ENCODE results near the gene AIFM3. TPM values are rescaled to one million over a fixed set of nuclear protein-coding genes. Genes with fewer than 3 reads are reported as not detected.
"Not testable (repeated sequence)": the region's sequence is repeated elsewhere in the genome, so short reads cannot be mapped to it uniquely, and the experiment has no call there.

The AIFM3 gene
- polyA plus RNA-seq (ENCODE audit: insufficient read length): 0.68 TPM
- long read RNA-seq, donor 1: 0 reads
- long read RNA-seq, donor 2: 0 reads
- long read RNA-seq, donor 3: 0 reads
- long read RNA-seq, donor 4: 0 reads
- long read RNA-seq, donor 5: 0 reads
- long read RNA-seq, donor 6: 0 reads
- long read RNA-seq, donor 7: 0 reads
- long read RNA-seq, donor 8: 0 reads

DNA sequence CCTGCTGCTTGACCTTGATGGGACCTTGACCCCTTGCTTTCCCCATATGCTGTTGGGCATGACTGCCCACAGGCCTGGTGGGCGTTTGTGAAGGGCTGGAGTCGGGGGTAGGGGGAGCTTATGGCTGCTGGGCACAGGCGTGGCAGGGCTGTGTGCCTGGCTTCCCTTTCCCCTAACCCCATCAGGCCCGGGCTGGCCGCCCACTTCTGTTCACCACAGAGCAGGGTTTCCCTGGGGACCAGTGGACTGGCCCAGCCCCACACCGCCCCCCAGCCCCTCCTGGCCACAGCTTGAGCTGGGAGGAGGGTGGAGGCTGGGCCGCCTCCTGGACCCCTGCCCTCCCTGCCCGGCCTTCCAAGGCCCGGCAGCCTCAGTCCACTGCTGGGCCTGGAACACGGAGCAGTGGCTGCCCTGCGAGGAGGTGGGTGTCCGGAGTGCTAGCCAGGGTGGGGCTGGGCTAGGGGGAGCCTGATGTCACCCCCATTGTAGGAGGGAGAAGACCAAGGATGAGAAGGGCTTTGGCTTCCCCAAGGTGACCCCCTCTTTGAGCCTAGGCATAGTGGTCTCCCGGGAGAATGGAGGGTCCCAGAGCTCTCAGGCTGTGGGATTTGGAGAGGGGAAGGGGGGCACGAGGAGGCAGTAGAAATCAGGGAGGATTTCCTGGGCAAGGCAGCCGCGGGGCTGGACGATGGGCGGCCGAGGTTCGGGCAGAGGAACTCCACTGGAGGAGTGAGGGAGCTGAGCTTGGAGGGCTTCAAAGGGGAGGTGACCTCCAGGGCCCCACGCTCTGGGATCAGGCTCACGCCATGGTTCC is at the start of gene AIFM3:
Gene AIFM3, plus strand, starts transcription at position 373 of the 814 bp plus-strand sequence. CDS start 690 bp downstream, outside the sequence.
- DNase-seq: no peak

DNA sequence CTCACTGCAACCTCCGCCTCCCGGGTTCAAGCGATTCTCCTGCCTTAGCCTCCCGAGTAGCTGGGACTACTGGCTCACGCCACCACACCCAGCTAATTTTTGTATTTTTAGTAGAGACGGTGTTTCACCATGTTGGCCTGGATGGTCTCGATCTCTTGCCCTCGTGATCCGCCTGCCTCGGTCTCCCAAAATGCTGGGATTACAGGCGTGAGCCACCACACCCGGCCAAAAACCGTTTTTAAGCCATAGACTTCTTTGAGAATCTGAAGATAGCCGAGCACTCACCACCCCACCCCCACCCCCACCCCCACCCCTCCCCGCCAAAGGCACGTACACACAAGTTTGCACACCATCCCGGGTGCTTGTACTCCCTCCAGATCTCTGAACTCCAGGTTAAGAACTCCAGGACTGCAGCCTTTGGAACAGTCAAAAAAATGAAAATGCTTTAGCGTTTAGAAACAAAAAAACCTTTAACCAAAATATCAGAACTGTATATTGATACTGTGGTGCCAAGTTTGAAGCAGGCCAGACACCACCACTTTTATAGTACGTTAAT is 48.3 kb upstream of the AIFM3 start:
- DNase-seq: no peak

DNA sequence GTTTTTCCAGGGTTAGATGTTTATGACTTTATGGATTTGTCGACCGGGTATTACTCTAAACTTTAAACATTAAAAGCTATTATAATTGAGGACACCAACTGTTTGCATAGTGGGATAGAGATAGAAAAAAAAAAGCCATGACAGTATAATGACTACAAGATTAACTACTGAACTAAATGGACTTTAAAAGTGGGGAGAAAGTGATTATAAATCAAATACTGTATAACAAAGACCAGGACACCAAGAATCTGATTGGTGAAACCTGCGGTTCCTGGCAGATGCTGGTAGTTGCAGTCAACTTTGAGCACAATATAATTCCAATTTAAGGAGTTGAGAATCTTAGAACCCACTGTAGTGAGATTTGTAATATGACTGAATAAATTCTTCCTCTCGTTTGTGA is 47.3 kb upstream of the AIFM3 start:
- peak; percentile 5 for DNase-seq

DNA sequence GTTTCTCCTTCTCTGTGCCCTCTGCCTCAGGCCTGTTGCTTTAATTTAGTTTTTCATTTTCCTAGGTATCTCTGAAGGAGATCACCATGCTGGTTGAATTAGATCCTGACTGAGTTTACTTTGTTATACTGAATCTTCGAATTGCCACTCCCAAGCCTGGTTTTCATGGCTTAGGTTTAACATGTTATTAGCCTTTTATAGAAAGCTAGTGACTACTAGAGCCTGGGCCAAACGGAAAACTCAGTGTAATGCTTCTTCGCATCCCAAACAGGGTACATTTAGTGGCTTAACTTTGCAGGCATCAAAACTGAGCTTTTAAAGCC is 46.2 kb upstream of the AIFM3 start:
- no peak for DNase-seq

DNA sequence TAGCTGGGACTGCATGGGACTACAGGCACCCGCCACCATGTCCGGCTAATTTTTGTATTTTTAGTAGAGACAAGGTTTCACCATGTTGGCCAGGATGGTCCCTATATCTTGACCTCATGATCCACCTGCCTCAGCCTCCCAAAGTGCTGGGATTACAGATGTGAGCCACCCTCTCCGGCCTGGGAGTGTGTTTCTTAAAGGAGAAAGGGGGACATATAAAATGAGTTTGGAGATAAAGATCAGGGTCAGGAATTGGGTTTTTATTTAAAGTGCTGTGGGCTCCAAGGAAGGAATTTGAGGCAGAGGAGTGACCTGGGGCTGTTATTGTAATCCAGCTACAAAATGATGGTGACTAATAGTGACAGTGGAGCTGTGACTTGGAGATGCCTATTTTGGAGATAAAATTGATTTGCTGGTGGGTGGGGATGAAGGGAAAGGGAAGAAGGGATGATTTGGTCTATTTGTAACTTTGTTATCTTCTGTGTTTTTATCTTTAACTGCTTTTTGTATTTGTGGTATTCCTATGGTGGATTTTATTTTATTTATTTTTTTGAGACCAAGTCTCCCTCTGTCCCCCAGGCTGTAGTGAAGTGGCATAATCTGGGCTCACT is 44.8 kb upstream of the AIFM3 start:
- DNase-seq: no peak

DNA sequence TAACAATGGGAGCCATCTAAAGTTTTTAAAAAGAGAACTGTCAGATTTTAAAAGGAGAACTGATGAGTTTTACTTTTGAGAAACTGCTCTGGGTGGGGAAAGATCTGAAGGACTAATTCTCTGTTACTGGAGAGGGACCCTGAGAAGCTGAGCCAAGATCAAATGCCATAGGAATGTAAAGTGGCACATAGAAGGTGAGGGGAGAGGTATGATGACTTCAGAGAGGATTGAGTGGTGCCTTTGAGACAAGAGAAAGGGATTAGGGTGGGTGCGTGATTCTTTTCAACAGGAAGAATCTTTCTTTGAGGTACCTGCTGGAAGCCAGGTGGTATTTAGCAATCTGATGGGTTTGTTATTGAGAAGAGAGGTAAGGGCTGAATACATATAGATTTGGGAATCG is 40.8 kb upstream of the AIFM3 start:
- no peak for DNase-seq

DNA sequence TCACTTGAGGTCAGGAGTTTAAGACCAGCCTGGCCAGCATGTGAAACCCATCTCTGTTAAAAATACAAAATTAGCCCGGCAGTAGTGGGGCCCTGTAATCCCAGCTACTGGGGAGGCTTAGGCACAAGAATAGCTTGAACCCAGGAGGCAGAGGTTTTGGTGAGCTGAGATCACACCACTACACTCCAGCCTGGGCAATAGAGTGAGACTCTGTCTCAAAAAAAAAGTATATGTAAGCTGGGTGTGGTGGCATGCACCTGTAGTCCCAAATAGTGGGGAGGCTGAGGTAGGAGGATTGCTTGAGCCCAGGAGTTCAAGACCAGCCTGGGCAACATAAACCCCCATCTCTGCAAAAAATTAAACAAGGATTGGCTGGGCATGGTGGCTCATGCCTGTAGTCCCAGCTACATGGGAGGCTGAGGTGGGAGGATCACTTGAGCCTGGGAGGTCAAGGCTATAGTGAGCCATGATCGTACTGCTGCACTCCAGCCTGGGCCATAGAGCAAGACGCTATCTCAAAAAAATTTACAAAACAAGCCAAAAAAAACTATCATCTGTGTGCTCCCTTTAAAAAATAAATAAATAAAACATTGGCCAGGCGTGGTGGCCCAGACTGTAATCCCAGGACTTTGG is 39.0 kb upstream of the AIFM3 start:
- DNase-seq: no peak

GRCh38 chr22:20928573-20928967 is 38.5 kb upstream of the AIFM3 start:
- DNase-seq: no peak

DNA sequence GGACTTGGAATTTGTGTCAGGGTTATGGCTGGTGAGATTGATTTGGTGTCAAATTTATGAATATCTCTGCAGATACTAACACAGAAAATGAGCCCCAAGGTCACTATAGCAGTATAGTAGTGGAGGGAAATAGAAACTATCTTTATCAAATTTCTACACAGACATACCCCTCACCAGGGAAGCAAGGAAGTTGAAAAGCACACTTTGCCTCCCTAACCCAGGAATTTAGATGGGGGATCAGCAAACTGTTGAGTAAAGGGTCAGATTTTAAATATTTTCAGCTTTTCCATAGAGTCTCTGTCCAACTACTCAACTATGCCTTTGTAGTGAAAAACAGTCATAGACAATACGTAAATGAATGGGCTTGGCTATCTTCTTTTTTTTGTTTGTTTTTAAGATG is 37.1 kb upstream of the AIFM3 start:
- no peak for DNase-seq

GRCh38 chr22:20930435-20930834 is 36.6 kb upstream of the AIFM3 start:
- not testable (repeated sequence) for DNase-seq

- no peak for DNase-seq
Observed at GRCh38 chr22:20931126-20931654, 35.9 kb upstream of the AIFM3 start.

DNA sequence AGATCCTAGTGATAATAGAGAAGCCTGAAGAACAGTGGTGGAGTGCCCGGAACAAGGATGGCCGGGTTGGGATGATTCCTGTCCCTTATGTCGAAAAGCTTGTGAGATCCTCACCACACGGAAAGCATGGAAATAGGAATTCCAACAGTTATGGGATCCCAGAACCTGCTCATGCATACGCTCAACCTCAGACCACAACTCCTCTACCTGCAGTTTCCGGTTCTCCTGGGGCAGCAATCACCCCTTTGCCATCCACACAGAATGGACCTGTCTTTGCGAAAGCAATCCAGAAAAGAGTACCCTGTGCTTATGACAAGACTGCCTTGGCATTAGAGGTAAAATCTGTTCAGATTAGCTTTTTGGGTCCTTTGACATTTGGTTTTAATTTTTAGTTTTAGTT is 33.1 kb upstream of the AIFM3 start:
- DNase-seq: no peak

DNA sequence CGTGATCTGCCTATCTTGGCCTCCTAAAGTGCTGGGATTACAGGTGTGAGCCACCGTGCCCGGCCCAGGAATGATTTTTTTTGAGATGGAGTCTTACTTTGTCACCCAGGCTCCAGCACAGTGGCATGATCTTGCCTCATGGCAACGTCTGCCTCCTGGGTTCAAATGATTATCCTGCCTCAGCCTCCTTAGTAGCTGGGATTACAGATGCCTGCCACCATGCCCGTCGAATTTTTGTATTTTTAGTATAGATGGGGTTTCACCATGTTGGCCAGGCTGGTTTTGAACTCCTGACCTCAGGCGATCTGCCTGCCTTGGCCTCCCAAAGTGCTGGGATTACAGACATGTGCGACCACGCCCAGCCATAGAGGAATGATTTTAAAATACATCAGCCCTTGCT is 32.0 kb upstream of the AIFM3 start:
- not testable (repeated sequence) for DNase-seq

DNA sequence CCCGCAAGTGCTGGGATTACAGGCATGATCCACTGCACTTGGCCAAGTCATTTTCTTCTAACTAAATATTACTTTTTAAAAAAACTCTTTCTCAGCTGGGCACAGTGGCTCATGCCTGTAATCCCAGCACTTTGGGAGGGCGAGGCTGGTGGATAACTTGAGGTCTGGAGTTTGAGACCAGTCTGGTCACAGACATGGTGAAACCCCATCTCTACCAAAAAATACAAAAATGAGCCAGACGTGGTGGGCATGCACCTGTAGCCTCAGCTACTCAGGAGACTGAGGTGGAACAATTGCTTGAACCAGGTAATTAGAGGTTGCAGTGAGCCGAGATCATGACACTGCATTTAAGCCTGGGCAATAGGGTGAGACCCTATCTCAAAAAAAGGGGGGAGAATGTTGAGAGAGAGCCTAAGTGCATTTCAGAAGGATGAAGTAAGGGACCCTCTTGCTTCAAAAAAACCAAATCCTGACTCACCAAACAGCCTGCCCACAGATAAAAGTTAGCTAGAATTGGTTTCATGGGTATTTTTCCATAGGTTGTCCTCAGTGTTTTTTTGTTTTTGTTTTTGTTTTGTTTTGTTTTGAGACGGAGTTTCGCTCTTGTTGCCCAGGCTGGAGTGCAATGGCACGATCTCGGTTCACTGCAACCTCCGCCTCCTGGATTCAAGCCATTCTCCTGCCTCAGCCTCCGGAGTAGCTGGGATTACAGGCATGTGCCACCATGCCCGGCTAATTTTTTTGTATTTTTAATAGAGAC is 31.1 kb upstream of the AIFM3 start:
- DNase-seq: not testable (repeated sequence)

- no peak for DNase-seq
Observed at GRCh38 chr22:20937031-20937793, 29.8 kb upstream of the AIFM3 start.

DNA sequence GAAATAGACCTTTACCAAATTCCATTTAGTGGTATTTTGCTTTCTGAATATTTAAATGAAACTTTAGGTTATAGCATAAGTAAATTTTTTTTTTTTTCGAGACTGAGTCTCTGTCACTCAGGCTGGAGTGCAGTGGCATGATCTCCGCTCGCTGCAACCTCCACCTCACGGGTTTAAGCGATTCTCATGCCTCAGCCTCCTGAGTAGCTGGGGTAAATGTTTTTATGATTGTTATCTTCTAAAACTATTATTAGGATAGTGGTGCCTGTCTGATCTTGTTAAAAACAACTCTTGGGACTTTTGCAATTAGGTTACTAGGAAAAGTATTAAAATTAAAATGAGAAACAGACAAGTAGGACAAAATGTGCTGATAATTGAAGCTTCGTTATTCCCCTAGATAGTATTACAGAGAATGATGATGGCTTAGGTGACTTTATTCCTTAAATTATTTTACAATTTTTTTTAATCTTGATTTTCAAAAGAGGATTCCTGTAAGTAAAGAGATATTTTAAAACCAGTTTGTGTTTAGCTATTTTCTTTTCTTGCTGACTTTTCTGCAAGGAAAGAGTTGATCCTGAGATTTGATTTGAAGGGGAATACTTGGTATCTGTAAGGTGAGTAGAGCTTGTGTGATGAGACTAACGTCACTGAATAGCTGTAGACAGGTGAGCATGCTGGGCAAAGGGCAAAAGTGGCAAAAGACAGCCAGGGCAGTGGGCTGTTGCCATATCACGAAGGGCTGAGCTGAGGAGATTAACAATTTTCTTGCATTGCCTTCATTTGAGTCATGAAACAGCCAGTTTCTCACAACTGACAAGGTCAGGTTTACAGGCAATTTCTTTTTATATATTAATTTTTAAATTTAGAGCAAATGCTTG is 29.0 kb upstream of the AIFM3 start:
- DNase-seq: no peak

DNA sequence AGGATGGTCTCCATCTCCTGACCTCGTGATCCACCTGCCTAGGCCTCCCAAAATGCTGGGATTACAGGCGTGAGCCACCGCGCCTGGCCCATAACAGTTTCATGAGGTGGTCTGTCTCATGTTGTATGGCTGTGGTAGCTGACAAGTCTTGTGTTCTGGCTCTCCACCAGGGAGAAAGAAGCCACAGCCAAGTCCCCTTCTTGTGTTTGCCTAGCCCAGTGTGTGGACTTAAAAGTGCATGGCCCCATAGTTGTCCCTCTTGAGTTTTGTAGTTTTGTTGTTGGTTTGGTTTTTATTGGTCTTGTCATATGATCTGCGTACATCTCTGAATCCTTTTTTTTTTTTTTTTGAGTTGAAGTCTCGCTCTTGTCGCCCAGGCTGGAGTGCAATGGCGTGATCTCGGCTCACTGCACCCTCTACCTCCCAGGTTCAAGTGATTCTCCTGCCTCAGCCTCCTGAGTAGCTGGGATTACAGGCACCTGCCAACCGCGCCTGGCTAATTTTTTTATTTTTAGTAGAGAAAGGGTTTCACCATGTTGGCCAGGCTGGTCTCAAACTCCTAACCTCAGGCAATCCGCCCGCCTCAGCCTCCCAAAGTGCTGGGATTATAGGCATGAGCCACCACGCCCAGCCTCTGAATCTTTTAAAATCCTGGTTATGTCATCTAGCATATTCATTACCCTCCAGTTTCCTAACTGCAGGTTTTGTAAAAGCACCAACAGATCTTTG is 27.4 kb upstream of the AIFM3 start:
- not testable (repeated sequence) for DNase-seq

GRCh38 chr22:20940186-20940651 is 26.8 kb upstream of the AIFM3 start:
- no peak for DNase-seq

DNA sequence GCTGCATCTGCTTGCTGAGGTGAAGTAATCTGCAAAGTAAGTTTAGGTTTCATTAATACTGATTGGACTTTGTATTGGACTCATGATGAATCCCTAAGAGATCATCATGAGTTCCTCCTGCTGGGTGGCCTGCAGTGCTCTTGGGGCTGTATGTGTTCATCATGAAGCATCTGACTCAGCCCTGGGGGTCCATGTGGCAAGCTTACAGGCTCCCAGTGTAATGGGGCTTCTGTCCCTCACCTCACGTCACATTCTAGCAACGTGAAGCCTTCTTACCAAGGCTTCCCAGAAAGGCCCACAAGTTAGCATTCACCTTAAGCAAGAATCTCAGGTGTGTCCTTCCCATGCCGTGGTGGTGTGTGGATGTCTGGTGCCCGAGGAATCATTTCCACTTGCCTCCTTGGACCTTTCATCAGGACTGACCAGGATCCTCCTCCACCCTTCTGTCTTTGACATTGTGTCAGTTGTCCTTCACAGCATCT is 26.1 kb upstream of the AIFM3 start:
- no peak for DNase-seq
